Measurements from ENCODE around the gene PARP4. TPM values are rescaled to one million over a fixed set of nuclear protein-coding genes. Genes with fewer than 3 reads are reported as not detected.
"Not testable (repeated sequence)": the region's sequence is repeated elsewhere in the genome, so short reads cannot be mapped to it uniquely, and the experiment has no call there.

Gene PARP4
- total and polyA plus RNA-seq, 7 experiments from 2014 or later, result 31.3 to 71.1 (median 60.5) TPM

- H3K27me3 ChIP-seq (ENCODE audit: control insufficient read depth in 2 of 2, insufficient read depth in 2 of 2, low read length in 2 of 2); DNase-seq; H3K27me3 Mint-ChIP-seq; H3K36me3 ChIP-seq (ENCODE audit: control insufficient read depth in 2 of 3, insufficient read depth in 3 of 3, low read length in 3 of 3); POLR2A ChIA-PET; H3K4me1 Mint-ChIP-seq; H3K4me1 ChIP-seq (ENCODE audit: control insufficient read depth in 2 of 2, insufficient read depth in 2 of 2, low read length in 2 of 2); H3K4me3 ChIP-seq (ENCODE audit: low read length); ATAC-seq; CTCF ChIA-PET; intact Hi-C loops (cut with micrococcal nuclease); H3K27ac ChIP-seq (ENCODE audit: low read depth, low read length); H3K4me3 Mint-ChIP-seq; H3K36me3 Mint-ChIP-seq; H3K27ac Mint-ChIP-seq: not testable (repeated sequence)
- H3K9me3 Mint-ChIP-seq, result peaks cover 0 to 20% (median 9%) of the 10 kb centered on the region in 11 donors
- peaks cover 0 to 11% (median 0%) of the 10 kb centered on the region in 3 experiments for H3K9me3 ChIP-seq (ENCODE audit: control insufficient read depth in 2 of 3, low read length in 3 of 3)
Observed at GRCh38 chr13:24391771-24392683, 120.6 kb downstream of the PARP4 start.

DNA sequence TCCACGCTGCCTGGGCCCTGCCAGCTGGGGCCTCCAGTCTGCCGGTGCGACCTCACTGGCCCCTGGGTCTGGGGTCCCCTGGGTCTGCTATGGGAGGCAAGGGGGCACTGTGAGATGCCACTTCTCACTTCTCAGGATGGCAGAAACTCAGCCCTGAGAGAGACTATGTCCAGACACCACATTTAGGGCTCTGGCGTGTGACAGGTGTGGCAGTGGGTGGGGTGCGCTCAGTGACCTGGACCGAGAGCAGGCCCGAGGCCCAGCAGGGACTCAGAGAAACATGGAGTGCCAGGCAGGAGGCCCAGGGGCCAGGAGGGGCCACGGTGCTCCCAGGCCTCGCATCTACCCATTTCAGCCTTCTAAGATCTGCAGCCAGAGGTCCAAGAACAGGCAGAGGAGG, 121.8 kb downstream of the PARP4 start:
- intact Hi-C loops (cut with micrococcal nuclease); CTCF ChIA-PET; H3K27me3 ChIP-seq (ENCODE audit: control insufficient read depth in 2 of 2, insufficient read depth in 2 of 2, low read length in 2 of 2); H3K4me3 Mint-ChIP-seq; ATAC-seq; POLR2A ChIA-PET; H3K27ac ChIP-seq (ENCODE audit: low read depth, low read length); H3K36me3 ChIP-seq (ENCODE audit: control insufficient read depth in 2 of 3, insufficient read depth in 3 of 3, low read length in 3 of 3); H3K27ac Mint-ChIP-seq; H3K9me3 ChIP-seq (ENCODE audit: control insufficient read depth in 2 of 3, low read length in 3 of 3); DNase-seq; H3K9me3 Mint-ChIP-seq; H3K36me3 Mint-ChIP-seq; H3K4me1 ChIP-seq (ENCODE audit: control insufficient read depth in 2 of 2, insufficient read depth in 2 of 2, low read length in 2 of 2); H3K4me1 Mint-ChIP-seq; H3K4me3 ChIP-seq (ENCODE audit: low read length); H3K27me3 Mint-ChIP-seq: not testable (repeated sequence)

- H3K27ac ChIP-seq (ENCODE audit: low read depth, low read length), result no peak overlapping the region
- ChIA-PET POLR2A (no interaction called here), CTCF (no interaction called here)
- intact Hi-C loops (cut with micrococcal nuclease), result no loop called here
- H3K36me3 Mint-ChIP-seq, result no peaks in the 10 kb centered on the region
- ATAC-seq, result no peak
- no peaks in the 10 kb centered on the region for H3K36me3 ChIP-seq (ENCODE audit: control insufficient read depth in 2 of 3, insufficient read depth in 3 of 3, low read length in 3 of 3)
- no peak overlapping the region for H3K4me3 ChIP-seq (ENCODE audit: low read length)
- no peak for DNase-seq
- H3K27me3 Mint-ChIP-seq, result no peaks in the 10 kb centered on the region
- peaks cover 0 to 1% (median 0%) of the 10 kb centered on the region in 7 donors for H3K4me1 Mint-ChIP-seq
- no peak overlapping the region for H3K27ac Mint-ChIP-seq
- no peaks in the 10 kb centered on the region for H3K9me3 ChIP-seq (ENCODE audit: control insufficient read depth in 2 of 3, low read length in 3 of 3)
- H3K4me1 ChIP-seq (ENCODE audit: control insufficient read depth in 2 of 2, insufficient read depth in 2 of 2, low read length in 2 of 2), result no peaks in the 10 kb centered on the region
- peaks cover 0 to 3% (median 0%) of the 10 kb centered on the region in 11 donors for H3K9me3 Mint-ChIP-seq
- H3K27me3 ChIP-seq (ENCODE audit: control insufficient read depth in 2 of 2, insufficient read depth in 2 of 2, low read length in 2 of 2), result no peaks in the 10 kb centered on the region
- no peak overlapping the region for H3K4me3 Mint-ChIP-seq
Observed at GRCh38 chr13:24389506-24389905, 123.1 kb downstream of the PARP4 start.

DNA sequence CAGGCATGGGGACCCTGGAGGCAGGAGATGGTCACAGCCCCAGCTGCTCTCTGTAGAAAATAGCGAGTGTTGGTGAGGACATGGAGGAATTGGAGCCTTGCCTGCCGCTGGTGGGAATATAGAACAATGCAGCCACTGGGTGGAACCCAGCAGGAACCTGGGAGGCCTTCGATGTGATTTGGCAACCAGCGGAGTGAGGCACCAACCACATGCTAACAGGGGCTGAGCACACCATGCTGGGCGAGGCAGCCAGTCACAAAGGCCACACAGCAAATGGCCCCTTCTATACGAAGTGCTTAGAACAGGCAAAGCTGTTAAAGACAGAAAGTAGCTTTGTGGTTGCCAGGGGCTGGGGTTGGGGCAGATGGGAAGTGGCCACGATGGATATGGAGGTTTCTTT, 123.8 kb downstream of the PARP4 start:
- H3K9me3 Mint-ChIP-seq; H3K27ac Mint-ChIP-seq; H3K36me3 Mint-ChIP-seq; H3K9me3 ChIP-seq (ENCODE audit: control insufficient read depth in 2 of 3, low read length in 3 of 3); H3K27me3 Mint-ChIP-seq; DNase-seq; H3K4me3 Mint-ChIP-seq; CTCF ChIA-PET; H3K4me1 ChIP-seq (ENCODE audit: control insufficient read depth in 2 of 2, insufficient read depth in 2 of 2, low read length in 2 of 2); H3K27me3 ChIP-seq (ENCODE audit: control insufficient read depth in 2 of 2, insufficient read depth in 2 of 2, low read length in 2 of 2); H3K4me3 ChIP-seq (ENCODE audit: low read length); ATAC-seq; H3K4me1 Mint-ChIP-seq; intact Hi-C loops (cut with micrococcal nuclease); H3K27ac ChIP-seq (ENCODE audit: low read depth, low read length); H3K36me3 ChIP-seq (ENCODE audit: control insufficient read depth in 2 of 3, insufficient read depth in 3 of 3, low read length in 3 of 3): not testable (repeated sequence)
- POLR2A ChIA-PET, result interaction anchor here (0.6 kb wide), 1 partner anchor 23 kb away, joined by 3 read pairs; no protein-coding TSS in a partner anchor

DNA sequence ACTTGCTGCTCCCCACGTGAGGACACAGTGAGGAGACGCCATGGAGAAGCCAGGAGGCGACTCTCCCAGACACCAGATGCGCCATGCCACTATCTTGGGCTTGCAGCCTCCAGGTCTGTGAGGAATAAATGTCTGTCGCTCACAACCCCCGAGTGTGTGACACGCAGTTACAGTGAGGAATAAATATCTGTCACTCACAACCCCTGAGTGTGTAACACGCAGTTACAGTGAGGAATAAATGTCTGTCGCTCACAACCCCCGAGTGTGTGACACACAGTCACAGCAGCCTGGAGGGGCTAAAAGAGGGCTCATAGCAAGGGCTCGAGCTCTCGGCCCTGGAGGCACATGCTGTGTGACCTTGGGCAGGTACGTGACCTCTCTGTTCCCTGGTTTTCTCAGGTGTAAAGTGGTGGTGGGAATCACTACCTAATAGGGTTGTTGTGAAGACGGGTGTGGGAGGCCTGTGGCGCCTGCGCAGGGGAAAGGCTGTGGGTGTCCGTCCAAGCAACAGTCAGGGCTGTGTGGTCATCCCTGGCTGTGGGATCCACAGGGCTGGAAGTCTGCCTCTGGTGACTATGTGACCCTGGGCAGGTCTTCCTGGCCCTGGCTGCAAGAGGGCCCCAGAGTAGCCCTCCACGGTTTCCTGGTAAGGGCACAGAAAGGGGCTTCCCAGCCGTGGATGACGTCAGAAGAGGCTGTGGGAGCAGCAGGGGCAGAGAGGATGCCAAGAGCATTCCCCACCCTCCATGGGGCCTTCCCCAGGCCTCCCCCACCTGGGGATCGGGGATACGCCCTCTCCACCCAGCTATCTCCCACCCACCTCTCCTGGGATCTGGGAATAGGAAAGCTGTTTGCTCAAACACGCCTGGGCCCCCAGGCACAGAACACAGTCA, 125.5 kb downstream of the PARP4 start:
- H3K9me3 ChIP-seq (ENCODE audit: control insufficient read depth in 2 of 3, low read length in 3 of 3), result no peaks in the 10 kb centered on the region
- no peaks in the 10 kb centered on the region for H3K4me1 ChIP-seq (ENCODE audit: control insufficient read depth in 2 of 2, insufficient read depth in 2 of 2, low read length in 2 of 2)
- no peaks in the 10 kb centered on the region for H3K36me3 Mint-ChIP-seq
- no peaks in the 10 kb centered on the region for H3K36me3 ChIP-seq (ENCODE audit: control insufficient read depth in 2 of 3, insufficient read depth in 3 of 3, low read length in 3 of 3)
- H3K9me3 Mint-ChIP-seq, result no peaks in the 10 kb centered on the region
- no peaks in the 10 kb centered on the region for H3K27me3 Mint-ChIP-seq
- H3K27ac Mint-ChIP-seq, result no peak overlapping the region
- ChIA-PET CTCF (interaction anchor here (0.7 kb wide), 1 partner anchor 108 kb away, joined by 4 read pairs; no protein-coding TSS in a partner anchor), POLR2A (no interaction called here)
- H3K27me3 ChIP-seq (ENCODE audit: control insufficient read depth in 2 of 2, insufficient read depth in 2 of 2, low read length in 2 of 2), result no peaks in the 10 kb centered on the region
- intact Hi-C loops (cut with micrococcal nuclease), result no loop called here
- no peak overlapping the region for H3K4me3 ChIP-seq (ENCODE audit: low read length)
- no peak overlapping the region for H3K27ac ChIP-seq (ENCODE audit: low read depth, low read length)
- peaks cover 0 to 1% (median 0%) of the 10 kb centered on the region in 7 donors for H3K4me1 Mint-ChIP-seq
- no peak for DNase-seq
- no peak overlapping the region for H3K4me3 Mint-ChIP-seq
- no peak for ATAC-seq

DNA sequence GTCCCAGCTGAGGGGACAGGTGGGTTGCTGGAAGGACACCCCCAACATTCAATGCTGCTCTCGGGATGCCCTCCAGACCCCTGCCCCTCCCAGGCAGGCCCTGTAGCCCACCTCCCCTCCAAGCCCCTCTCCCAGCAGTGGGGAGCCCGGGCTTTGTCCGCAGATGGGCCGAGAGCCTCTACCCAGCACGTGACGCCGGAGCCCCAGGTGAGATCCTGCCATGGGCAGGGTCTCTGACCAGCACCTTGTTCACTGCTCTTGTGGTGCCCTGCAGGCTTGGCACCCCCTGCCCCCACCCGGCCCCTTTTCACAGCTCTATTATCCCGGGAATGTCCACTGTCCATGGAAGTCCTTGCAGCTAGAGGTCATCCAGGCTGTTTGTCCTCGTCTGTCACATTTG, 126.7 kb downstream of the PARP4 start:
- no peaks in the 10 kb centered on the region for H3K36me3 Mint-ChIP-seq
- ChIA-PET CTCF (no interaction called here), POLR2A (no interaction called here)
- no peak overlapping the region for H3K27ac Mint-ChIP-seq
- ATAC-seq, result no peak
- intact Hi-C loops (cut with micrococcal nuclease), result no loop called here
- no peak for DNase-seq
- no peaks in the 10 kb centered on the region for H3K9me3 ChIP-seq (ENCODE audit: control insufficient read depth in 2 of 3, low read length in 3 of 3)
- no peaks in the 10 kb centered on the region for H3K27me3 ChIP-seq (ENCODE audit: control insufficient read depth in 2 of 2, insufficient read depth in 2 of 2, low read length in 2 of 2)
- no peak overlapping the region for H3K27ac ChIP-seq (ENCODE audit: low read depth, low read length)
- peaks cover 0 to 4% (median 0%) of the 10 kb centered on the region in 7 donors for H3K4me1 Mint-ChIP-seq
- no peak overlapping the region for H3K4me3 Mint-ChIP-seq
- no peaks in the 10 kb centered on the region for H3K27me3 Mint-ChIP-seq
- no peaks in the 10 kb centered on the region for H3K36me3 ChIP-seq (ENCODE audit: control insufficient read depth in 2 of 3, insufficient read depth in 3 of 3, low read length in 3 of 3)
- H3K4me3 ChIP-seq (ENCODE audit: low read length), result no peak overlapping the region
- H3K9me3 Mint-ChIP-seq, result no peaks in the 10 kb centered on the region
- H3K4me1 ChIP-seq (ENCODE audit: control insufficient read depth in 2 of 2, insufficient read depth in 2 of 2, low read length in 2 of 2), result no peaks in the 10 kb centered on the region
